Activated CD4-positive, alpha-beta T cell treated with anti-CD3 and anti-CD28 coated beads, Interleukin-2, amount 50 U/mL, for 48 hours (primary cell): ENCODE data around the gene TMSB10.
"Not testable (repeated sequence)": the region's sequence is repeated elsewhere in the genome, so short reads cannot be mapped to it uniquely, and the experiment has no call there.

Source experiments
- DNase-seq, 2 experiments: peaks; one replicate each; pipeline ENCODE4 v3.0.0-alpha.2; 2020

Gene TMSB10

GRCh38 chr2:84940831-84941412 lies 35.5 kb downstream of the TMSB10 start:
- no peak for DNase-seq

GRCh38 chr2:84942166-84942565 lies 36.7 kb downstream of the TMSB10 start:
- DNase-seq = no peak

- DNase-seq = no peak
Measured at GRCh38 chr2:84942964-84943421, 37.5 kb downstream of the TMSB10 start.

GRCh38 chr2:84944295-84944909 lies 38.9 kb downstream of the TMSB10 start:
- no peak for DNase-seq

- DNase-seq = not testable (repeated sequence)
Measured at GRCh38 chr2:84945838-84946203, 40.4 kb downstream of the TMSB10 start.

GRCh38 chr2:84946204-84947009 lies 41.0 kb downstream of the TMSB10 start:
- DNase-seq = peak; percentile 81 to 87

- DNase-seq = no peak
Measured at GRCh38 chr2:84947010-84947593, 41.6 kb downstream of the TMSB10 start.

- DNase-seq = no peak
Measured at GRCh38 chr2:84953535-84953934, 48.1 kb downstream of the TMSB10 start.

- DNase-seq = no peak
Measured at GRCh38 chr2:84954329-84954728, 48.9 kb downstream of the TMSB10 start.
